ENCODE results near the gene PPP1R1B. TPM values are rescaled to one million over a fixed set of nuclear protein-coding genes. Genes with fewer than 3 reads are reported as not detected.

The PPP1R1B gene
- polyA plus RNA-seq, 1 donor from 2014 or later: 1.8 TPM

- no peaks in the 10 kb centered on the region for H4K20me1 ChIP-seq (ENCODE audit: insufficient read depth)
- H3K36me3 ChIP-seq (ENCODE audit: insufficient read depth, low read length): no peaks in the 10 kb centered on the region
- H3K27ac ChIP-seq (ENCODE audit: low read length): no peak overlapping the region
- no peak overlapping the region for H3K4me2 ChIP-seq (ENCODE audit: low read length)
- no peaks in the 10 kb centered on the region for H3F3A ChIP-seq (ENCODE audit: insufficient read depth, low read length, poor library complexity, severe bottlenecking)
- H3K79me2 ChIP-seq (replicated peaks; ENCODE audit: insufficient read depth, low read length): no peaks in the 10 kb centered on the region
- TF ChIP-seq CTCF (IDR thresholded peaks at IDR 0.05; ENCODE audit: poor library complexity, severe bottlenecking) (no peak), EZH2 (IDR thresholded peaks at IDR 0.05; ENCODE audit: borderline replicate concordance, insufficient read depth, low read length, poor library complexity, severe bottlenecking) (no peak), TAF1 (IDR thresholded peaks at IDR 0.05; ENCODE audit: low read depth) (no peak), REST (IDR thresholded peaks at IDR 0.05; ENCODE audit: borderline replicate concordance) (no peak), EP300 (conservative IDR thresholded peaks at IDR 0.05; ENCODE audit: poor library complexity, severe bottlenecking) (no peak), POLR2AphosphoS5 (IDR thresholded peaks at IDR 0.05) (no peak), RAD21 (conservative IDR thresholded peaks at IDR 0.05) (no peak), SMC3 (conservative IDR thresholded peaks at IDR 0.05; ENCODE audit: poor library complexity) (no peak), MXI1 (conservative IDR thresholded peaks at IDR 0.05; ENCODE audit: poor library complexity, severe bottlenecking) (no peak)
- no peaks in the 10 kb centered on the region for H3K27me3 ChIP-seq (ENCODE audit: insufficient read depth, low read depth, low read length)
- H3K9me2 ChIP-seq (ENCODE audit: insufficient read depth, low read length): no peaks in the 10 kb centered on the region
- no peak overlapping the region for H2AFZ ChIP-seq (ENCODE audit: low read depth, low read length)
- H3K9ac ChIP-seq (ENCODE audit: low read length): no peak overlapping the region
- no peaks in the 10 kb centered on the region for H3K9me3 ChIP-seq (ENCODE audit: low read length)
- no peak overlapping the region for H3K4me3 ChIP-seq (ENCODE audit: low read length)
Measured at GRCh38 chr17:39652587-39653315, 26.0 kb downstream of the PPP1R1B start.

- TF ChIP-seq EZH2 (IDR thresholded peaks at IDR 0.05; ENCODE audit: borderline replicate concordance, insufficient read depth, low read length, poor library complexity, severe bottlenecking) (no peak), REST (IDR thresholded peaks at IDR 0.05; ENCODE audit: borderline replicate concordance) (no peak), TAF1 (IDR thresholded peaks at IDR 0.05; ENCODE audit: low read depth) (no peak), POLR2AphosphoS5 (IDR thresholded peaks at IDR 0.05) (no peak), MXI1 (conservative IDR thresholded peaks at IDR 0.05; ENCODE audit: poor library complexity, severe bottlenecking) (no peak), RAD21 (conservative IDR thresholded peaks at IDR 0.05) (no peak), EP300 (conservative IDR thresholded peaks at IDR 0.05; ENCODE audit: poor library complexity, severe bottlenecking) (no peak), CTCF (IDR thresholded peaks at IDR 0.05; ENCODE audit: poor library complexity, severe bottlenecking) (no peak), SMC3 (conservative IDR thresholded peaks at IDR 0.05; ENCODE audit: poor library complexity) (no peak)
- Histone ChIP-seq H4K20me1 (ENCODE audit: insufficient read depth) (no peaks in the 10 kb centered on the region), H3K27ac (ENCODE audit: low read length) (no peak overlapping the region), H3K4me2 (ENCODE audit: low read length) (no peak overlapping the region), H3K36me3 (ENCODE audit: insufficient read depth, low read length) (no peaks in the 10 kb centered on the region), H3K9me3 (ENCODE audit: low read length) (no peaks in the 10 kb centered on the region), H3K27me3 (ENCODE audit: insufficient read depth, low read depth, low read length) (no peaks in the 10 kb centered on the region), H3K4me3 (ENCODE audit: low read length) (no peak overlapping the region), H3K79me2 (replicated peaks; ENCODE audit: insufficient read depth, low read length) (no peaks in the 10 kb centered on the region), H3K9me2 (ENCODE audit: insufficient read depth, low read length) (no peaks in the 10 kb centered on the region), H3K9ac (ENCODE audit: low read length) (no peak overlapping the region), H2AFZ (ENCODE audit: low read depth, low read length) (no peak overlapping the region), H3F3A (ENCODE audit: insufficient read depth, low read length, poor library complexity, severe bottlenecking) (no peaks in the 10 kb centered on the region)
Measured at GRCh38 chr17:39653316-39653661, 26.5 kb downstream of the PPP1R1B start.
